WERI-Rb-1 (cell line): ENCODE data around the gene TMEM129.
A peak's percentile ranks its signal among the peaks of the same experiment; 100 is the strongest.
"Not testable (repeated sequence)": the region's sequence is repeated elsewhere in the genome, so short reads cannot be mapped to it uniquely, and the experiment has no call there.

ENCODE experiments used
- DNase-seq: peaks from one replicate; pipeline ENCODE4 v3.0.0-alpha.2; 2020
- H3K27ac ChIP-seq: fragments of 250-450 bp; sonication (Bioruptor Pico); 2 replicates; pipeline ENCODE4 v1.5.1; 2020; ENCODE audit warnings: mild to moderate bottlenecking, moderate library complexity
- H3K27me3 ChIP-seq: fragments of 250-450 bp; sonication (Bioruptor Pico); 2 replicates; pipeline ENCODE4 v1.5.1; 2021; ENCODE audit warnings: mild to moderate bottlenecking, low read depth, moderate library complexity; ENCODE audit not compliant: insufficient read depth, severe bottlenecking
- H3K36me3 ChIP-seq: fragments of 250-450 bp; sonication (Bioruptor Pico); 2 replicates; pipeline ENCODE4 v1.5.1; 2020; ENCODE audit warnings: mild to moderate bottlenecking, moderate library complexity
- H3K4me3 ChIP-seq: 2 replicates; pipeline ENCODE4 v1.5.1; 2011; ENCODE audit warnings: low read depth, mild to moderate bottlenecking, control low read depth, low read length
- H3K9me3 ChIP-seq: fragments of 250-450 bp; sonication (Bioruptor Pico); 2 replicates; pipeline ENCODE4 v1.5.1; 2021; ENCODE audit warnings: mild to moderate bottlenecking, moderate library complexity; ENCODE audit not compliant: severe bottlenecking
- TF ChIP-seq, protein P1 (sequence below): IDR thresholded peaks from 2 replicates; pipeline ENCODE4 v1.5.1; 2011; ENCODE audit warnings: low read depth, mild to moderate bottlenecking, control low read depth, inconsistent platforms, low read length

The TMEM129 gene

DNA sequence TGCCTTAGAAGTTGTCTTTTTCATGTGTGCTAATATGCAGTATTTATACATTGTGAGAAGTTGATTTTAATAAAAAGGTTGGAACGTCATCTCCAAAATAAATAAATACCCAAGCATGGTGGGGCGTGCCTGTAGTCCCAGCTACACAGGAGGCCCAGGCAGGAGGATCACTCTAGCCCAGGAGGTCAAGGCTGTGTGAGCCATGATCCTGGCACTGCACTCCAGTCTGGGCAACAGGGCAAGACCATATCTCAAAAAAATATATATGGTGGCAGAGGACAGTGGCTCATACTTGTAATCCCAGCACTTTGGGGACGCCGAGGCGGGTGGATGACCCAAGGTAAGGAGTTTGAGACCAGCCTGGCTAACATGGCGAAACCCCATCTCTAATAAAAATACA lies 15.4 kb downstream of the TMEM129 start:
- TF ChIP-seq, protein P1, sequence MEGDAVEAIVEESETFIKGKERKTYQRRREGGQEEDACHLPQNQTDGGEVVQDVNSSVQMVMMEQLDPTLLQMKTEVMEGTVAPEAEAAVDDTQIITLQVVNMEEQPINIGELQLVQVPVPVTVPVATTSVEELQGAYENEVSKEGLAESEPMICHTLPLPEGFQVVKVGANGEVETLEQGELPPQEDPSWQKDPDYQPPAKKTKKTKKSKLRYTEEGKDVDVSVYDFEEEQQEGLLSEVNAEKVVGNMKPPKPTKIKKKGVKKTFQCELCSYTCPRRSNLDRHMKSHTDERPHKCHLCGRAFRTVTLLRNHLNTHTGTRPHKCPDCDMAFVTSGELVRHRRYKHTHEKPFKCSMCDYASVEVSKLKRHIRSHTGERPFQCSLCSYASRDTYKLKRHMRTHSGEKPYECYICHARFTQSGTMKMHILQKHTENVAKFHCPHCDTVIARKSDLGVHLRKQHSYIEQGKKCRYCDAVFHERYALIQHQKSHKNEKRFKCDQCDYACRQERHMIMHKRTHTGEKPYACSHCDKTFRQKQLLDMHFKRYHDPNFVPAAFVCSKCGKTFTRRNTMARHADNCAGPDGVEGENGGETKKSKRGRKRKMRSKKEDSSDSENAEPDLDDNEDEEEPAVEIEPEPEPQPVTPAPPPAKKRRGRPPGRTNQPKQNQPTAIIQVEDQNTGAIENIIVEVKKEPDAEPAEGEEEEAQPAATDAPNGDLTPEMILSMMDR: no peak
- H3K27ac ChIP-seq: no peak overlapping the region
- no peaks in the 10 kb centered on the region for H3K27me3 ChIP-seq
- peaks cover 96% of the 10 kb centered on the region for H3K36me3 ChIP-seq
- H3K9me3 ChIP-seq: no peaks in the 10 kb centered on the region
- no peak overlapping the region for H3K4me3 ChIP-seq
- DNase-seq: no peak

GRCh38 chr4:1703867-1704266 lies 17.3 kb downstream of the TMEM129 start:
- TF ChIP-seq, protein P1: no peak
- H3K27me3 ChIP-seq: no peaks in the 10 kb centered on the region
- no peak overlapping the region for H3K4me3 ChIP-seq
- H3K9me3 ChIP-seq: no peaks in the 10 kb centered on the region
- H3K27ac ChIP-seq: no peak overlapping the region
- no peak for DNase-seq
- H3K36me3 ChIP-seq: peaks cover 96% of the 10 kb centered on the region

DNA sequence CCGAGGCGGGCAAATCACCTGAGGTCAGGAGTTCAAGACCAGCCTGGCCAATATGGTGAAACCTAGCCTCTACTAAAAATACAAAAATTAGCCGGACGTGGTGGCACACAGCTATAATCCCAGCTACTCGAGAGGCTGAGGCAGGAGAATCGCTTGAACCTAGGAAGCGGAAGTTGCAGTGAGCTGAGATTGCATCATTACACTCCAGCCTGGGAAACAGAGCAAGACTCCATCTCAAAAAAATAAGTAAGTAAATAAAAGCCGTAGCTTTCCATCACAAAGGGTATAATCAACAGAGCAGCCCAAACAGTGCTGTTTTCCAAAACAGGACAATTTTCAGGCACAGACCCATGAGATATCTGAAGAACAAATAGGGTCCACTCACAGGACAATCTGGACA lies 19.5 kb downstream of the TMEM129 start:
- H3K27me3 ChIP-seq, H3K4me3 ChIP-seq, H3K27ac ChIP-seq, H3K9me3 ChIP-seq, DNase-seq: not testable (repeated sequence)
- peaks cover 97% of the 10 kb centered on the region for H3K36me3 ChIP-seq

DNA sequence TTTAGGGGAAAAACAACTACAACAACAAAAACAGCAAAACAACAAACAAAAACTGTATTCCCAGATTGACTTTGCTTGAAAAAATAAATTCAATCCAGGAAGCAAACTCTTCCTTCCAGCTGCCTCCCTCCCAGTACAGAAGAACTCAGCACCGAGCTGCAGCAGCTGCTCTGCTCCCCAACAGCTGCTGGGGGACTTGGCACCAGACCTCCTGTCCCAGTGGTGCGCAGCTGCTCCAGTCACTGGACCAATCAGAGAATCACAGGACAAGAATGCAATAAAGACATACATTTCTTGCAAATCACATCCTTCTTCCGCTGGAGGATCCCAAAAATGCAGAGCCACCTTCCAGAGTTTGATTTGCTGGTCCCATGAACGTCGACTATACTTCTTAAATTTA lies 25.2 kb downstream of the TMEM129 start:
- Histone ChIP-seq H3K4me3 (no peak overlapping the region), H3K27me3 (no peaks in the 10 kb centered on the region), H3K9me3 (no peaks in the 10 kb centered on the region), H3K36me3 (peaks cover 98% of the 10 kb centered on the region), H3K27ac (no peak overlapping the region)
- TF ChIP-seq, protein P1: no peak
- DNase-seq: no peak

DNA sequence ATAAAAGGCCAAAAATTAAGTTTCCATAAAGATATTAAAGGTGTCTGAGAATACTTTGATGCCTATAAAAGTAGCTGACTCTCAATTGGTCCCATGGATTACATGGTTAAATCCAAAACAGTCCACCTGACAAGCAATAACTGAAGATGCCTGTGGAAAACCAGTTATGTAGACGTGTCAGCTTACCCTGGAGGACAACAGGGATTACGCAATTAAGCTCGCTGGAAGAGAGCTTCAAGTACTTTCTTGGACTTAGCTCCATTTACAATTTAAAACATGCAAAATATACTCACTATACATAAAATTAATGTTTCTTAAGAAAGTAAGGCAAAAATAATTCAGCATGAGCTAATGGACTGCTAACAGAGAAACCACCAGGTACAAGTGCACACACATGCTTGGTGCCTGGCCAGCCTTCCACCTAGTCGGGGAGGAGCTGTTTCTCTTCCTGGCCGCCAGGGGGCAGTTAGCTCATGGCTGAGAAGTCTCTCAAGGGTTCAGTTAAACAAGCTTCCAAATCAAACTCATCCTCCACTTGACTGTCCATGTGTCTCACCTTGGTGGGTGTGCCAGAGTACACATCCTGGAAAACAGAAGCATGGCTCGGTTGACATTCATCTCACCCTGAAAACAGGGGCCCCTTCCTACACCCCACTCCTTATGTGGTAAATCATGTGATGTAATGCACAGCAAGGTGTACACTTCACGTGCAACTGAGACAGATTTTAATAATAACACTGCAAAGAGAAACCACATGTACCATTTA lies 27.8 kb downstream of the TMEM129 start:
- peak; percentile 79 for DNase-seq
- no peak overlapping the region for H3K27ac ChIP-seq
- no peak overlapping the region for H3K4me3 ChIP-seq
- TF ChIP-seq, protein P1: peak; percentile 97
- H3K36me3 ChIP-seq: peaks cover 86% of the 10 kb centered on the region
- no peaks in the 10 kb centered on the region for H3K27me3 ChIP-seq
- no peaks in the 10 kb centered on the region for H3K9me3 ChIP-seq

DNA sequence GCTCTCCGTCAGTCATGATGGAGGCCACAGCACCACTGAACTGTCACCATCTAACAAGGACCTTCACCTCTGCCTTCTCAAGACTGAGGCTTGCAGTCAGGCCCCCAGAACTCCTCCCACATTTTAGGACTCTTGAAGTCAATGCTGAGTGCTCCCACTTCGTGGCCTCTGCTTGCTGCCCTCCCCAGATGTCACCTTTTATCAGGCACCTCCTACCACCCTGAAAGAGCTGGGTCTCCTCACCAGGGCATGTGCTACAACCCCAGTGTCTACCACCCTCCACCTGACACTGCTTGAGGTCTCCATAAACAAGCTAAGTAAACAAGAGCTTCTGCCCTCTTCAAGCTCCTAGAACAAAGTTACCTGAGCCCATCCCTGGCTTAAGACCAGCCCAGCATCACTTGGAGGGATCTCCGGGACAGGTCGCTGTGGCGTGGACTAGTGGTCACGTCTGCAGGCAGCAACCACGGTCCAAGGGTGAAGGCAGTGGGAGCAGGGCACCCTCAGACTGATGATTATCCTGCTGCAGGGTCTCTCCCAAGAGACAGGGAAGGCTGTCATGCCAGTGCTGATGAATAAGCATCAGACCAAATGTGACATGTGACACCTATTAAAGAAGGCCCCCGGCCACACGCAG lies 29.3 kb downstream of the TMEM129 start:
- H3K36me3 ChIP-seq: peaks cover 75% of the 10 kb centered on the region

More for the DNA sequence above, 29.3 kb downstream of the TMEM129 start:
- no peak overlapping the region for H3K27ac ChIP-seq
- TF ChIP-seq, protein P1: no peak
- no peaks in the 10 kb centered on the region for H3K9me3 ChIP-seq
- H3K4me3 ChIP-seq: no peak overlapping the region
- DNase-seq: no peak
- no peaks in the 10 kb centered on the region for H3K27me3 ChIP-seq
